GM19351 (cell line): ENCODE measurements around the gene SLC7A7.
A peak's percentile ranks its signal among the peaks of the same experiment; 100 is the strongest.
"Not testable (repeated sequence)": the region's sequence is repeated elsewhere in the genome, so short reads cannot be mapped to it uniquely, and the experiment has no call there.

Source experiments
- ATAC-seq: cut with Tn5 transposase; IDR thresholded peaks from one replicate; pipeline ENCODE4 v1.9.1; 2021; ENCODE audit warnings: mild to moderate bottlenecking, moderate library complexity; ENCODE audit not compliant: unreplicated experiment

Gene SLC7A7

DNA sequence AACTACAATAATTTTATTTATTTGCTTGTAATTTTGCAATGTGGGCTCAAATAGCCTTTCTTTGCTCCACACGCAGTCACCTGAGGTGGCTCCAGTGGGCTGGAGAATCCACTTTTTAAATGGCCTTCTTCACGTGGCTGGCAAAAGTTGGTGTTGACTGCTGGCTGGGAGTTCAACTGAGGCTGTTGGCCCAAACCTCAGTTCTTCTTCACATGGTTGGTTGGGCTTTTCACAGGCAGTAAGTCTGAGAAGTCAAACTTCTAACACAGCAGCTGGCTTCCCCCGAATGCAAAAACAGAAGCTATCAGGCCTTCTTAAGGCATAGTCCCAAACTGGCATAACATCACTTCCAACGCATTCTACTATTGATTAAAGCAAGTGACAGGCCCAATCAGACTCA, 50.9 kb downstream of the SLC7A7 start:
- no peak for ATAC-seq

DNA sequence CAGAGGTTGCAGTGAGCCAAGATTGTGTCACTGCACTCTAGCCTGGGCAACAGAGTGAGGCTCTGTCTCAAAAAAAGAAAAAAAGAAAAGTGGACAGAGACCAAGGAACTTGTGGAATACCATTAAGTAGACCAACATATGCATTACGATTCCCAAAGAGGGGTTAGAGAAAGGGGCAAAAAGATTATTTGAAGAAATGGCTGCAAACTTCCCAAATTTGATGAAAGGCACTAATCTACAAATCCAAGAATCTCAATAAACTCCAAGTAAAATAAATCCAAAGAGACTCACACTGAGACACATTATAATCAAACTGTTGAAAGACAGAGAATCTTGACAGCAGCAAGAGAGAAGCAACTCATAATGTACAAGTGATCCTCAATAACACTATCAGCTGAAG, 53.5 kb downstream of the SLC7A7 start:
- ATAC-seq: no peak

DNA sequence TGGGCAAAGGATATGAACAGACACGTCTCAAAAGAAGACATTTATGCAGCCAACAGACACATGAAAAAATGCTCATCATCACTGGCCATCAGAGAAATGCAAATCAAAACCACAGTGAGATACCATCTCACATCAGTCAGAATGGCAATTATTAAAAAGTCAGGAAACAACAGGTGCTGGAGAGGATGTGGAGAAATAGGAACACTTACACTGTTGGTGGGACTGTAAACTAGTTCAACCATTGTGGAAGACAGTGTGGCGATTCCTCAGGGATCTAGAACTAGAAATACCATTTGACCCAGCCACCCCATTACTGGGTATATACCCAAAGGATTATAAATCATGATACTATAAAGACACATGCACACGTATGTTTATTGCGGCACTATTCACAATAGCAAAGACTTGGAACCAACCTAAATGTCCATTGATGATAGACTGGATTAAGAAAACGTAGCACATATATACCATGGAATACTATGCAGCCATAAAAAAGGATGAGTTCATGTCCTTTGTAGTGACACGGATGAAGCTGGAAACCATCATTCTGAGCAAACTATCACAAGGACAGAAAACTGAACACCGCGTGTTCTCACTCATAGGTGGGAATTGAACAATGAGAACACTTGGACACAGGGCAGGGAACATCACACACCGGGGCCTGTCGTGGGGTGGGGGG, 57.1 kb downstream of the SLC7A7 start:
- ATAC-seq: not testable (repeated sequence)

DNA sequence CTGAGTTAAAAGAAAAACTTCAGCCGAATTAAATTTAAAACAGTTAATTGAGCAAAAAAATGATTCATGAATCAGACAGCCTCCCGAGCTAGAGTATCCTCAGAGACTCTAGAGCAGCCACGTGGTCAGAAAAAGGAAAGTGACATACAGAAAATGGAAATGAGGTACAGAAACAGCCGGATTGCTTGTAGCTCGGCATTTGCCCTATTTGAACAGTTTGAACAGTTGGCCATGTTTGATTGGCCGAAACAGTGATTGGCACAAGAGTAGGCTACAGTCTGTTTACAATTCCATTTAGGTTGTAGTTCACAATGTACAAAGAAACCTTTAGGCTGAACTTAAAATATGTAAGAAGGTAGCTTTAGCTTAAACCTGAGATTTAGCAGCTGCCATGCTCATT, 61.6 kb downstream of the SLC7A7 start:
- no peak for ATAC-seq

DNA sequence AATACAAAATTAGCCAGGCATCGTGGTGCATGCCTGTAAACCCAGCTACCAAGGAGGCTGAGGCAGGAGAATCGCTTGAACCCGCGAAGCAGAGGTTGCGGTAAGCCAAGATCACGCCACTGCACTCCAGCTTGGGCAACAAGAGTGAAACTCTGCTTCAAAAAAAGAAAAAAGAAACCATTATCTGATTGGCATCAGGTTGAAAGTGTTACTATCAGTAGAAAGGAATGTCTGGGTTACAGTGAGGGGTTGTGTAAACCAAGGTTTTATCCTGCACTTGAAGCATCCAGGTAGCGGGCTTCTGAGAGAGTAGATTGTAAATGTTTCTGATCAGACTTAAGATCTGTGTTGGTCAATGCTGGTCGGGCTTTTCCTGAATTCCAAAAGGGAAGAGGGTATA, 62.8 kb downstream of the SLC7A7 start:
- no peak for ATAC-seq

DNA sequence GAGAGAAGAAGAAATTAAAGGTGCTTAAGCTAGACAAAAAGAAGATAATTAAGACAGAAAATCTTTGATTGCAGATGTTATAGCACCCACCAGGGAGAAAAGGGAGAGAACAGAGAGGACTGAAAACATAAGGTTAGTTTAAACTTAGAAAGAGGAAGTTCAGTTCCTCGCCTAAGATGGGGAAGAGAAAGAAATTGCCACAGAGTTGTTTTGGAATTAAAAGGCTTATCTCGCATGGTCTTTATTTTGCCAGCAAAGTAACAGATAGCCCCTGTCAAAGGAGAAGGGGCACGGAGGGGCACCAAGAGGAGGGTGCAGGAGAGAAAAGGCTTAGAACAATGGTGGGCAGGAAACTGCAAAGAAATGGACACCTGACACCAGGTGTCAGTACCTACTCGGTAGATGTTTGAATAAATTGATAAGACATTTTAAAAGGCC, 66.6 kb downstream of the SLC7A7 start:
- no peak for ATAC-seq

DNA sequence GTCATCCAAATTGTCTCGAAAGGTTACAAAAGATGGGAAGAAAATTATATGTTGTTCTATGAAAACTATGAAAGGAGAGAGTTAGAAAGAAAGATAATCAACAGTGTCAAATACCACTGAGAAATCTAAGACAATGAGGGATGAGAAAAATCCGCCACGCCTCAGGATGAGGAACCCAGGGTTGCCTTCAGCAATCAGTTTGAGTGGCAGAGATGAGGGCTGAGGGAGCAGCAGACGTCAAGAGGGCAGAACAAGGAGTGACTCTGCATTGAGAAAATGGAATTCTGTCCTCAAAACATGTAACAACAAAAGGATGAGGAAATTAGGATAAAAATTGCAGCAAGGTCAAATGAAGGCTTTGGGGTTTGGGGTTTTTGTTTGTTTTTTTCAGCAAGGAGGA, 67.0 kb downstream of the SLC7A7 start:
- no peak for ATAC-seq

DNA sequence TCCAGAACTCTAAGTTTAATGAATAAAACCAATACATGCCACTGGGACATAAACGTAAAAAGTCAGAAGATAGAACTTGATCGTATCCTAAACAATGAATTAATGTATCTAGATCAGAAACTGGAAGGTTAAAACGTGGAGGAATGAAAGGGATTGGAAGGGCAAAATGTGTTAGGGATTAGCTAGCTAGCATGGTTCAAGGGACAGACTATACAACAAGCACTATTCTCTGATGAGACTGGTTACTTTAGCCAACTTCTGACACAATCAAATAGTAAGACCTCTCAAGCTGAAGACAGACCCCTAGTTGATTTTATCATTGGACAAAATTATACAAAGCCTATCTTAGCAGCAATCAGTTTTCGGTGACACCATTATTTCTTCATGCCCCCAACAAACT, 67.5 kb downstream of the SLC7A7 start:
- ATAC-seq: no peak

DNA sequence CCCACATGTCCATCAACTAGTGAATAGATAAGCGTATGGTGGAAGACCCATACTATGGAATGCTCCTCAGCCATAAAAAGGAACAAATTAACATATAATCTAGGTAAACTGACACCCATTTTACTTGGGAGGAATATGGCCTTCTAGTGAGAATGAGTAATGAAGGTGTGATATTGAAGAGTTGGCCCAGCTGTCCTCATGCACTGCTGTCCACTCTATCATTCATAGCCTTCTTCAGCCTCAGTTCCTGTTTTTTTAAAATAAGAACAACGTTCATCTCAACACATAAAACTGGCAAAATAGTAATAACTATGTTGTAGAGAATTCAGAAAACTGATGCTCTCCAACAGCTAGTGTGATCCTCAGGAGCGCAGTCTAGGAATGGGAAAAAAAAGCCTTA, 75.2 kb downstream of the SLC7A7 start:
- ATAC-seq: no peak

DNA sequence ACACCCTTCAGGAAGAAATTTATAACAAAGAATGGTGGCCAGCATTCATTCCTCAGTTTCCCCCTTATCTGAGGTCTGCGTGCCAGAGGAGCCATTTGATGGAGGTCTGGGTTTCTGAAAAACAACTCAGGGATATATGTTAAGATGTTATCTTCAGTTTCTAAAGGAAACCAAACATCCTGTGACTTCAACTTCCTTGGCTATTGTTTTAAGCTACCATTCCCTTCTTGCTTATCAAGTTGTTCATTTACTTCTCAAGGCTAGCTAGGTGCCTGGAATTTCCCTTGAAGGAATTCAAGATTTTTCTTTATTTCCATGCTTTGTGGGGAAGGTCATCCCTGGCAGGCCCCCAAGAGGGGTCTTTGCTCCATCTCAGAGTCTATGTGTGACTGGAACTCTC, 75.8 kb downstream of the SLC7A7 start:
- no peak for ATAC-seq

DNA sequence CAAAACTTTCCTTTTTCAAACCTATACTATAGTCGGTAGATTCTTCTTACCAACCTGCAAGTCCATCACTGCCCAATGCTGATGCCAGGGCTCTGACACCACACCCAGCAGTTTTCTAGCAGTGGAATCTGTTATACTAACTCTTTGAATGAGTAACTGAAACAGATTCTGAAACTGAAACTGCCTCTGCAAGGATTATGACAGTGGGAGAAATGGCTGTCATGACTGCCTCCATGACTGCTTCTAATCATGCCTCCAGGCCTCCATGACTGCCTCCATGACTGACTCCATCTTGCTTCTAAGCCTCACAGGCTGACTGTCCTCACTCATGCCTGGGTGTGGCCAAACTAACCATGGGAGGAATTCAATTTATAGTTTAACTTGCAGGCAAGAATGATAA, 78.2 kb downstream of the SLC7A7 start:
- ATAC-seq: peak; percentile 74

DNA sequence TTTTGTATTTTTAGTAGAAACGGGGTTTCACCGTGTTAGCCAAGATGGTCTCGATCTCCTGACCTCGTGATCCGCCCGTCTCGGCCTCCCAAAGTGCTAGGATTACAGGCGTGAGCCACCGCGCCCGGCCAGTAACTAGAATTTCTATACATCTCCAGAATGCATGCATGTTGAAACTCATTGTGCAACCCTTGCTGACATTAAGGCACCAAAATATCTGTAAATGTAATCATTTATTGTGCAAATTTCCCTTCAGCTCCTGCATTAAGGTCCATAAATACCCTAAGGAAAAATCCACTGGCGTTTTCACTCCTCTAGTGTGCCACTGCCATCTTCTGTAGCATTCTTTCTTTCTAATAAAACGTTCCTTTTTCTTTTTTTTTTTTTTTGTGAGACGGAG, 78.9 kb downstream of the SLC7A7 start:
- not testable (repeated sequence) for ATAC-seq

DNA sequence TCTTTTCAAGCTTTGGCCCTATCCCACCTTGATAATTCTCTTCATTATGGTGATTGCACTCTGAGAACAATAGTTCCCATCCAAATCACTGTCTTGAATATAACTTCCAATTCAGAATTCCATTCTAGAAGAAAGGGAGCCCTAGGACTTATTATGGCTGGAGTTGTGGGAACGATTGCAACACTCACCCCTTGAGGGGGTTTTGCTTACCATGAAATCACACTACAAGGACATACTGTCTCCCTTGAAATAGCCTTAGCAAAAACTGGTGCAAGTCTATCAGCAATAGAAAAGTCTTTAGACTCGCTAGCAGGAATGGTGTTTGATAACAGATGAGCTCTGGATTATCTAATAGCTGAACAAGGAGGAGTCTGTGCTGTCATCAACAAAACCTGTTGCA, 80.1 kb downstream of the SLC7A7 start:
- no peak for ATAC-seq

DNA sequence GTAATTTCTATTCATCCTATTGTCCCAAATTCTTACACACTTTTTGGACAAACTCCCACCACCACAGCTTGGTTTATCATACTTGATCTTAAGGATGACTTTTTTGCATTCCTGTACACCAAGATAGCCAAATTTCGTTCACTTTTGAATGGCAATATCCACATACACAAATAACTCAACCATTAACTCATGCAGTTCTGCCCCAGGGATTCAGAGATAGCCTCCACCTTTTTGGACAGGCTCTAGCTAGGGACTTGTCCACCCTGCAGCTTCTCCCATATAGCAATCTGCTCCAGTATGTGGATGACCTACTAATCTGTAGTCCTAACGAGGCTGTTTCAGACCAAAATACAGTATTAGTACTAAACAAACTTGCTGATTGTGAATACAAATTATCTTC, 81.4 kb downstream of the SLC7A7 start:
- no peak for ATAC-seq

DNA sequence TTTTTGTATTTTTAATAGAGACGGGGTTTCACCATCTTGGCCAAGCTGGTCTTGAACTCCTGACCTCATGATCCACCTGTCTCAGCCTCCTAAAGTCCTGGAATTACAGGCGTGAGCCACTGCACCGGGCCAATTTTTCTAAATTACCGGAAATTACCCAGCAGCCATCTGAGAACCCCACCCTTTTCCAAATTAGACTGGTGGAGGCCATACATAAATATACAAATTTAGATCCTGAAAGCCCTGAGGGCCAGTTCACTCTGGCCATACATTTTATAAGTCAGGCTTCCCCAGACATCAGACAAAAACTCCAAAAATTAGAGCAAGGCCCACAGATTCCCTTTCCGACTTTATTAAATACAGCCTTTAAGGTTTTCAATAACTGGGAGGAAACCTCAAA, 83.2 kb downstream of the SLC7A7 start:
- not testable (repeated sequence) for ATAC-seq

DNA sequence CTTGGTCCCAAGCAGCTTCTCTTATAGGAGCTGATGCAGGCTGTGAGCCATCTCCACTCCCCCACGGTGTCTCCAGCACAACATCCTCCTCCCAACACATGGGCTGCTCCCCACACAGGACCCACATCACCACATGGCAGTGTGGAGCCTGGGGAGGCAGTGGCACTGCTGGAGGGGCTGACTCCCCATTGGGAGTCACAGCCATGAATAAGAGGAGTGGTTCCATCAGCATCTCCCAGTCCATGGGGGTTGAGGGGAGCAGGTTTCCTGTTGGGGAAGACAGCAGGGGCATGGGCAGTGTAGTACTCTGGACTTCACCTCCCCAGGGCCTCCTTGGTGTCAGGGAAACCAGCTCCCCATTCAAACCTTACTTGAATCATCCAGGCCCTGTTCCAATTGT, 89.2 kb downstream of the SLC7A7 start:
- ATAC-seq: no peak

DNA sequence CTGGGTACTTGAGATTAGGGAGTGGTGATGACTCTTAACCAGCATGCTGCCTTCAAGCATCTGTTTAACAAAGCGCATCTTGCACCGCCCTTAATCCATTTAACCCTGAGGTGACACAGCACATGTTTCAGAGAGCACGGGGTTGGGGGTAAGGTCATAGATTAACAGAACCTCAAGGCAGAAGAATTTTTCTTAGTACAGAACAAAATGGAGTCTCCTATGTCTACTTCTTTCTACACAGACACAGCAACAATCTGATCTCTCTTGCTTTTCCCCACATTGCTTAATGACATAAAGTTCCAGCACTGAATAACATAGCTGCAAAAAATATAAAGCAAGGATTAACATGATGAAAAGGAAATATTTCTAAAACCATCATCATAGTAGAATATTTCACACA, 89.9 kb downstream of the SLC7A7 start:
- not testable (repeated sequence) for ATAC-seq

DNA sequence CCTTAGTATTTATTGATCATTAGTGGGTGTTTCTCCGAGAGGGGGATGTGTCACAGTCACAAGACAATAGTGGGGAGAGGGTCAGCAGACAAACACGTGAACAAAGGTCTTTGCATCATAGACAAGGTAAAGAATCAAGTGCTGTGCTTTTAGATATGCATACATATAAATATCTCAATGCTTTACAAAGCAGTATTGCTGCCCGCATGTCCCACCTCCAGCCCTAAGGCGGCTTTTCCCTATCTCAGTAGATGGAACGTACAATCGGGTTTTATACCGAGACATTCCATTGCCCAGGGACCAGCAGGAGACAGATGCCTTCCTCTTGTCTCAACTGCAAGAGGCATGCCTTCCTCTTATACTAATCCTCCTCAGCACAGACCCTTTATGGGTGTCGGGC, 90.4 kb downstream of the SLC7A7 start:
- ATAC-seq: not testable (repeated sequence)

DNA sequence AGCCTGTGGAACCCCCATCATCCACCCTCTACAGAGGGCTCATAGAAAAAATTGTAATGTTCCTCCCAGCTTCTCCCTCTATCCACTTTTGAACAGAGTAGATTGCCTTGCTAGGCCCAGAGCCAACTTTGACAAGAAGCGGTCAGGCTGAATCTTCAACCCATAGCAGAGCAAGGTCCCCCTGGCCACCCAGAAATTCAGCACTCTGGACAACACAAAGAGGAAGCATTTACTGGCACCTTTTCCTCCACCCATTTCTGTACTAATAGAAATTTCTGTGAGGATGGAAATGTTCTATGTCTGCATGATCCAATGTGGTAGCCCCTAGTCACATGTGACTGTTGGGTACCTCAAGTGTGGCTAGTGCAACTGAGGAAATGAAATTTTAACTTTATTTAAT, 91.4 kb downstream of the SLC7A7 start:
- no peak for ATAC-seq
